Parathyroid adenoma (tissue), 2 donors: ENCODE results near the gene FBXL4.

Experiments
- H2AFZ ChIP-seq: fragments of 300-600 bp; sonication (generic); one replicate; pipeline ENCODE4 v1.7.0; 2017; ENCODE audit warnings: antibody characterized with exemption, mild to moderate bottlenecking
- H3K27ac ChIP-seq: fragments of 300-600 bp; sonication (generic); one replicate; pipeline ENCODE4 v1.7.0; 2017
- H3K27me3 ChIP-seq: fragments of 300-600 bp; sonication (generic); one replicate; pipeline ENCODE4 v1.7.0; 2017; ENCODE audit warnings: low read length; ENCODE audit not compliant: control insufficient read depth, insufficient read depth
- H3K36me3 ChIP-seq: fragments of 300-600 bp; sonication (generic); one replicate; pipeline ENCODE4 v1.7.0; 2017; ENCODE audit warnings: low read length; ENCODE audit not compliant: control insufficient read depth, insufficient read depth
- H3K4me1 ChIP-seq: fragments of 300-600 bp; sonication (generic); one replicate; pipeline ENCODE4 v1.7.0; 2017; ENCODE audit warnings: control low read depth
- H3K4me2 ChIP-seq: fragments of 300-600 bp; sonication (generic); one replicate; pipeline ENCODE4 v1.7.0; 2017; ENCODE audit warnings: low read length
- H3K4me3 ChIP-seq: fragments of 300-600 bp; sonication (generic); one replicate; pipeline ENCODE4 v1.7.0; 2017; ENCODE audit warnings: low read depth, low read length
- H3K79me2 ChIP-seq: fragments of 300-600 bp; sonication (generic); one replicate; pipeline ENCODE4 v1.7.0; 2017; ENCODE audit warnings: control low read depth
- H3K9ac ChIP-seq: fragments of 300-600 bp; sonication (generic); one replicate; pipeline ENCODE4 v1.7.0; 2017; ENCODE audit warnings: mild to moderate bottlenecking
- H3K9me3 ChIP-seq: fragments of 300-600 bp; sonication (generic); one replicate; pipeline ENCODE4 v1.7.0; 2017; ENCODE audit warnings: low read length; ENCODE audit not compliant: control insufficient read depth
- CTCF ChIP-seq: fragments of 300-600 bp; sonication (generic); IDR thresholded peaks from one replicate; pipeline ENCODE4 v1.7.0; 2017; ENCODE audit warnings: antibody characterized with exemption, mild to moderate bottlenecking
- donor health status: primary hyperparathyroidism.

Gene FBXL4

GRCh38 chr6:98843271-98844243, 104.2 kb downstream of the FBXL4 start:
- H3K27me3 ChIP-seq, result peaks cover 17% of the 10 kb centered on the region

GRCh38 chr6:98842342-98843180, 105.2 kb downstream of the FBXL4 start:
- H3K9ac ChIP-seq, result no peak overlapping the region

More at GRCh38 chr6:98843271-98844243, 104.2 kb downstream of the FBXL4 start:
- Histone ChIP-seq H3K36me3 (no peaks in the 10 kb centered on the region), H3K27ac (no peak overlapping the region), H3K79me2 (no peaks in the 10 kb centered on the region), H3K4me3 (no peak overlapping the region), H3K9ac (no peak overlapping the region), H2AFZ (no peak overlapping the region), H3K9me3 (no peaks in the 10 kb centered on the region), H3K4me1 (no peaks in the 10 kb centered on the region), H3K4me2 (no peak overlapping the region)
- TF ChIP-seq CTCF, result no peak

GRCh38 chr6:98841621-98842341, 106.0 kb downstream of the FBXL4 start:
- Histone ChIP-seq H3K9me3 (no peaks in the 10 kb centered on the region), H3K9ac (no peak overlapping the region), H2AFZ (no peak overlapping the region), H3K79me2 (no peaks in the 10 kb centered on the region), H3K36me3 (no peaks in the 10 kb centered on the region), H3K27ac (no peak overlapping the region), H3K4me2 (no peak overlapping the region), H3K27me3 (peaks cover 18% of the 10 kb centered on the region), H3K4me3 (no peak overlapping the region), H3K4me1 (no peaks in the 10 kb centered on the region)
- no peak for TF ChIP-seq CTCF

More at GRCh38 chr6:98842342-98843180, 105.2 kb downstream of the FBXL4 start:
- H3K27ac ChIP-seq, result no peak overlapping the region
- no peaks in the 10 kb centered on the region for H3K4me1 ChIP-seq
- no peaks in the 10 kb centered on the region for H3K79me2 ChIP-seq
- no peak overlapping the region for H2AFZ ChIP-seq
- TF ChIP-seq CTCF, result no peak
- H3K9me3 ChIP-seq, result no peaks in the 10 kb centered on the region
- no peak overlapping the region for H3K4me3 ChIP-seq
- peaks cover 17% of the 10 kb centered on the region for H3K27me3 ChIP-seq
- H3K4me2 ChIP-seq, result no peak overlapping the region
- no peaks in the 10 kb centered on the region for H3K36me3 ChIP-seq

GRCh38 chr6:98840996-98841513, 106.7 kb downstream of the FBXL4 start:
- Histone ChIP-seq H3K4me1 (no peaks in the 10 kb centered on the region), H3K9me3 (no peaks in the 10 kb centered on the region), H3K27ac (no peak overlapping the region), H3K4me2 (no peak overlapping the region), H3K36me3 (no peaks in the 10 kb centered on the region), H3K9ac (no peak overlapping the region), H2AFZ (no peak overlapping the region), H3K79me2 (no peaks in the 10 kb centered on the region), H3K27me3 (peaks cover 20% of the 10 kb centered on the region), H3K4me3 (no peak overlapping the region)
- no peak for TF ChIP-seq CTCF
